Smooth muscle cell (in vitro differentiated cells): ENCODE results near the gene PINK1. TPM values are rescaled to one million over a fixed set of nuclear protein-coding genes. Genes with fewer than 3 reads are reported as not detected.
A peak's percentile ranks its signal among the peaks of the same experiment; 100 is the strongest.

Experiments
- DNase-seq: peaks from one replicate; lab custom pipeline; 2025; ENCODE audit not compliant: unreplicated experiment; lab: John Stamatoyannopoulos, UW
- H2AFZ ChIP-seq: fragments of 200-600 bp; sonication (generic); 2 replicates; pipeline ENCODE4 v1.6.0; 2016; ENCODE audit warnings: antibody characterized with exemption, low read depth, mild to moderate bottlenecking
- H3F3A ChIP-seq: fragments of 200-600 bp; sonication (generic); 2 replicates; pipeline ENCODE4 v1.6.0; 2017; ENCODE audit warnings: antibody characterized with exemption, low read depth
- H3K27ac ChIP-seq: fragments of 200-600 bp; sonication (generic); 2 replicates; pipeline ENCODE4 v1.5.1; 2016; ENCODE audit warnings: low read depth, mild to moderate bottlenecking
- H3K27me3 ChIP-seq: fragments of 200-600 bp; sonication (generic); 2 replicates; pipeline ENCODE4 v1.6.1; 2016; ENCODE audit warnings: low read depth, mild to moderate bottlenecking
- H3K36me3 ChIP-seq: fragments of 200-600 bp; sonication (generic); 2 replicates; pipeline ENCODE4 v1.5.1; 2016; ENCODE audit warnings: low read depth
- H3K4me1 ChIP-seq: fragments of 200-600 bp; sonication (generic); 2 replicates; pipeline ENCODE4 v1.5.1; 2016; ENCODE audit warnings: low read depth
- H3K4me2 ChIP-seq: fragments of 200-600 bp; sonication (generic); 2 replicates; pipeline ENCODE4 v1.6.0; 2016; ENCODE audit warnings: mild to moderate bottlenecking
- H3K4me3 ChIP-seq: fragments of 200-600 bp; sonication (generic); 2 replicates; pipeline ENCODE4 v1.5.1; 2016; ENCODE audit warnings: mild to moderate bottlenecking
- H3K79me2 ChIP-seq: fragments of 200-600 bp; sonication (generic); 2 replicates; pipeline ENCODE4 v1.6.0; 2016; ENCODE audit warnings: low read depth, mild to moderate bottlenecking
- H3K9ac ChIP-seq: fragments of 200-600 bp; sonication (generic); 2 replicates; pipeline ENCODE4 v1.6.0; 2016; ENCODE audit warnings: low read depth
- H3K9me3 ChIP-seq: fragments of 200-600 bp; sonication (generic); replicated peaks from 2 replicates; pipeline ENCODE4 v1.5.1; 2016; ENCODE audit warnings: low read depth
- H4K20me1 ChIP-seq: fragments of 200-600 bp; sonication (generic); 2 replicates; pipeline ENCODE4 v1.6.0; 2016; ENCODE audit warnings: low read depth
- CTCF ChIP-seq: fragments of 200-600 bp; sonication (generic); IDR thresholded peaks from 2 replicates; pipeline ENCODE4 v1.5.1; 2017; ENCODE audit warnings: borderline replicate concordance, mild to moderate bottlenecking, antibody characterized with exemption; ENCODE audit not compliant: insufficient read depth, poor library complexity, severe bottlenecking
- WGBS: methylation state at CpG from one replicate; pipeline ENCODE4 v1.1.7; 2016; ENCODE audit warnings: low lambda C conversion rate; 5-methylcytosine and 5-hydroxymethylcytosine counted together
- polyA plus RNA-seq: library from polyadenylated mRNA; unstranded; fragments of >200 nt; fragmentation: Nextera tagmentation; extraction: Ambion mirVana; gene quantifications from 2 replicates; pipeline ENCODE4 v1.2.1, GENCODE V29; 2016
- total RNA-seq: library from RNA; depleted of rRNA; stranded (reverse); fragments of >200 nt; gene quantifications from 2 replicates; pipeline ENCODE4 v1.2.3, GENCODE V29; 2014

Gene PINK1
- total RNA-seq = 23.6 and 28.8 TPM in 2 replicates
- polyA plus RNA-seq = 57.7 and 63.3 TPM in 2 replicates

- WGBS = 4% methylated on average over 70 of the region's 93 CpGs
- Histone ChIP-seq H3K4me1 (no peaks in the 10 kb centered on the region), H3K79me2 (no peaks in the 10 kb centered on the region), H3K27ac (peak within 1 kb of the TSS; percentile 67), H3K4me3 (peak within 1 kb of the TSS; percentile 93), H3F3A (peaks cover 12% of the 10 kb centered on the region), H3K27me3 (no peaks in the 10 kb centered on the region), H3K36me3 (no peaks in the 10 kb centered on the region), H4K20me1 (peaks cover 36% of the 10 kb centered on the region), H3K9ac (peak within 1 kb of the TSS; percentile 83), H3K9me3 (no peaks in the 10 kb centered on the region), H3K4me2 (peak within 1 kb of the TSS; percentile 90), H2AFZ (peak within 1 kb of the TSS; percentile 94)
- peak; percentile 82 for DNase-seq
- peak; percentile 100 for TF ChIP-seq CTCF
Measured at GRCh38 chr1:20633190-20634064, at the start of gene PINK1. PINK1 (plus strand) TSS chr1:20633458; CDS start chr1:20633549, 91 bp downstream.

GRCh38 chr1:20584890-20585289, 48.4 kb upstream of the PINK1 start:
- Histone ChIP-seq H3K9me3 (no peaks in the 10 kb centered on the region), H3K27ac (no peak overlapping the region), H3K4me3 (no peak overlapping the region), H3K4me1 (peaks cover 9% of the 10 kb centered on the region), H4K20me1 (no peaks in the 10 kb centered on the region), H3F3A (no peaks in the 10 kb centered on the region), H3K79me2 (no peaks in the 10 kb centered on the region), H3K27me3 (no peaks in the 10 kb centered on the region), H2AFZ (no peak overlapping the region), H3K9ac (no peak overlapping the region), H3K4me2 (no peak overlapping the region), H3K36me3 (no peaks in the 10 kb centered on the region)
- no peak for TF ChIP-seq CTCF
- WGBS = 78% methylated on average over 2 of the region's 2 CpGs
- DNase-seq = no peak

GRCh38 chr1:20586953-20587660, 46.2 kb upstream of the PINK1 start:
- no peak for DNase-seq
- Histone ChIP-seq H3K36me3 (no peaks in the 10 kb centered on the region), H3K4me3 (no peak overlapping the region), H3K27me3 (no peaks in the 10 kb centered on the region), H3F3A (no peaks in the 10 kb centered on the region), H3K79me2 (no peaks in the 10 kb centered on the region), H3K4me1 (peaks cover 11% of the 10 kb centered on the region), H3K9ac (no peak overlapping the region), H3K9me3 (no peaks in the 10 kb centered on the region), H3K4me2 (no peak overlapping the region), H4K20me1 (no peaks in the 10 kb centered on the region), H2AFZ (no peak overlapping the region), H3K27ac (no peak overlapping the region)
- TF ChIP-seq CTCF = no peak
- 81% methylated on average over 8 of the region's 10 CpGs for whole genome bisulfite sequencing
